IMR-90 (cell line): ENCODE data around the gene CSKMT. TPM values are rescaled to one million over a fixed set of nuclear protein-coding genes. Genes with fewer than 3 reads are reported as not detected.

Experiments
- ATAC-seq: fragments of 200-7000 bp; cut with Tn5 transposase; 2 replicates; pipeline ENCODE4 v1.9.1; 2020; ENCODE audit warnings: low read depth, mild to moderate bottlenecking, moderate library complexity
- BruUV-seq: library from RNA; stranded (reverse); fragments of 400-500 nt; replicated peaks from 2 replicates; lab custom pipeline; 2021; lab: Mats Ljungman, UMichigan
- CTCF ChIA-PET: fragments of 300-600 bp; formaldehyde crosslinking; extraction: SDS; loops from one replicate; lab custom pipeline; 2021; ENCODE audit warnings: antibody characterized with exemption; lab: Yijun Ruan, JAX
- POLR2A ChIA-PET: fragments of 300-600 bp; sonication (Branson Sonifier 250); formaldehyde crosslinking; loops from one replicate; lab custom pipeline; 2022; ENCODE audit warnings: antibody characterized with exemption; ENCODE audit not compliant: unreplicated experiment; lab: Charles Lee
- DNase-seq: peaks from one replicate; pipeline ENCODE4 v3.0.0; 2013
- H2AFZ ChIP-seq: replicated peaks from 2 replicates; pipeline ENCODE3; 2013; ENCODE audit warnings: low read length, mild to moderate bottlenecking; ENCODE audit not compliant: poor library complexity
- H2AK5ac ChIP-seq: 2 replicates; pipeline ENCODE4 v1.6.1; 2013; ENCODE audit warnings: low read depth, low read length, inconsistent platforms
- H2AK9ac ChIP-seq: replicated peaks from 2 replicates; pipeline ENCODE3; 2013; ENCODE audit warnings: mild to moderate bottlenecking, low read depth, low read length, moderate library complexity; ENCODE audit not compliant: poor library complexity
- H2BK120ac ChIP-seq: 2 replicates; pipeline ENCODE4 v1.6.1; 2013; ENCODE audit warnings: low read depth, low read length, inconsistent platforms
- H2BK15ac ChIP-seq: 3 replicates; pipeline ENCODE4 v1.6.1; 2013; ENCODE audit warnings: low read depth, low read length, inconsistent platforms
- H2BK20ac ChIP-seq: 2 replicates; pipeline ENCODE4 v1.6.1; 2013; ENCODE audit warnings: low read depth, mild to moderate bottlenecking, inconsistent platforms, low read length, moderate library complexity
- H2BK5ac ChIP-seq: 2 replicates; pipeline ENCODE4 v1.6.1; 2013; ENCODE audit warnings: mild to moderate bottlenecking, low read depth, low read length, inconsistent platforms; ENCODE audit not compliant: poor library complexity, severe bottlenecking
- H3K14ac ChIP-seq: replicated peaks from 2 replicates; pipeline ENCODE4 v1.6.1; 2013; ENCODE audit warnings: low read depth, low read length, inconsistent platforms
- H3K18ac ChIP-seq: 2 replicates; pipeline ENCODE4 v1.6.1; 2013; ENCODE audit warnings: low read depth, low read length, control low read depth
- H3K23ac ChIP-seq: 2 replicates; pipeline ENCODE4 v1.6.1; 2013; ENCODE audit warnings: low read depth, low read length, inconsistent platforms
- H3K27ac ChIP-seq: 2 replicates; pipeline ENCODE4 v1.5.1; 2013; ENCODE audit warnings: mild to moderate bottlenecking, control low read depth, low read length; ENCODE audit not compliant: insufficient read depth
- H3K27me3 ChIP-seq: 2 replicates; pipeline ENCODE4 v1.6.1; 2013; ENCODE audit warnings: low read length; ENCODE audit not compliant: control insufficient read depth, insufficient read depth
- H3K36me3 ChIP-seq: 2 replicates; pipeline ENCODE4 v1.6.1; 2013; ENCODE audit warnings: low read length, mixed read lengths; ENCODE audit not compliant: control insufficient read depth, insufficient read depth
- H3K4ac ChIP-seq: 2 replicates; pipeline ENCODE4 v1.6.1; 2013; ENCODE audit warnings: low read depth, low read length, inconsistent platforms
- H3K4me1 ChIP-seq: 2 replicates; pipeline ENCODE4 v1.6.1; 2013; ENCODE audit warnings: low read length, mixed read lengths; ENCODE audit not compliant: control insufficient read depth, insufficient read depth
- H3K4me2 ChIP-seq: 2 replicates; pipeline ENCODE4 v1.6.1; 2013; ENCODE audit warnings: low read depth, mild to moderate bottlenecking, control low read depth, low read length, moderate library complexity
- H3K4me3 ChIP-seq: 2 replicates; pipeline ENCODE4 v1.5.1; 2013; ENCODE audit warnings: low read depth, mild to moderate bottlenecking, control low read depth, low read length, moderate library complexity; ENCODE audit not compliant: insufficient read depth
- H3K56ac ChIP-seq: 2 replicates; pipeline ENCODE4 v1.6.1; 2013; ENCODE audit warnings: low read length, inconsistent platforms; ENCODE audit not compliant: insufficient read depth; ENCODE audit errors: extremely low read depth
- H3K79me1 ChIP-seq, 2 experiments: 2 replicates each; pipeline ENCODE4 v1.6.1; 2013; ENCODE audit warnings: low read length in 2 of 2, inconsistent platforms in 1 of 2, low read depth in 1 of 2
- H3K9ac ChIP-seq: 2 replicates; pipeline ENCODE4 v1.6.1; 2013; ENCODE audit warnings: low read depth, low read length, control low read depth
- H3K9me1 ChIP-seq: 2 replicates; pipeline ENCODE4 v1.6.1; 2013; ENCODE audit warnings: low read length, inconsistent platforms; ENCODE audit not compliant: insufficient read depth
- H3K9me3 ChIP-seq: 2 replicates; pipeline ENCODE4 v1.6.1; 2013; ENCODE audit warnings: low read length; ENCODE audit not compliant: control insufficient read depth, insufficient read depth
- H4K20me1 ChIP-seq: 2 replicates; pipeline ENCODE4 v1.6.1; 2013; ENCODE audit warnings: low read length, inconsistent platforms; ENCODE audit not compliant: insufficient read depth
- H4K5ac ChIP-seq: 2 replicates; pipeline ENCODE4 v1.6.1; 2013; ENCODE audit warnings: mild to moderate bottlenecking, low read depth, low read length, control low read depth
- H4K8ac ChIP-seq, 2 experiments: 2 replicates each; pipeline ENCODE4 v1.6.1; 2013; ENCODE audit warnings: low read depth in 2 of 2, low read length in 2 of 2, control low read depth in 1 of 2, inconsistent platforms in 1 of 2
- H4K91ac ChIP-seq: 2 replicates; pipeline ENCODE4 v1.6.1; 2013; ENCODE audit warnings: low read depth, low read length, inconsistent platforms; ENCODE audit not compliant: insufficient read depth
- BHLHE40 ChIP-seq: fragments of 150-350 bp; IDR thresholded peaks from 2 replicates; pipeline ENCODE4 v1.6.1; 2016; ENCODE audit warnings: mild to moderate bottlenecking, low read depth, low read length
- MXI1 ChIP-seq: IDR thresholded peaks from 2 replicates; pipeline ENCODE4 v1.6.1; 2012; ENCODE audit warnings: low read depth, mild to moderate bottlenecking, low read length, moderate library complexity, borderline replicate concordance
- RAD21 ChIP-seq: IDR thresholded peaks from 2 replicates; pipeline ENCODE4 v1.6.1; 2012; ENCODE audit warnings: low read length, improper control_type of control experiment
- RCOR1 ChIP-seq: IDR thresholded peaks from 2 replicates; pipeline ENCODE4 v1.6.1; 2012; ENCODE audit warnings: mild to moderate bottlenecking, low read length, improper control_type of control experiment; ENCODE audit not compliant: insufficient replicate concordance
- WGBS, 2 experiments: methylation state at CpG; one replicate each; pipeline versions ENCODE4 v1.1.5 to v1.1.7; 2013; ENCODE audit warnings: missing lambda C conversion rate in 2 of 2; ENCODE audit not compliant: insufficient read length in 1 of 2; ENCODE audit errors: extremely low coverage in 2 of 2; 5-methylcytosine and 5-hydroxymethylcytosine counted together
- dilution Hi-C: fragments of 300-500 bp; cut with HindIII; formaldehyde crosslinking; loops from one replicate; pipeline ENCODE4 v1.14.3; 2018; ENCODE audit warnings: low sequenced_read_pairs; ENCODE audit not compliant: unreplicated experiment
- in situ Hi-C: fragments of 300-500 bp; cut with MboI; formaldehyde crosslinking; loops from 3 replicates; pipeline ENCODE4 v1.14.3; 2019; ENCODE audit warnings: low sequenced_read_pairs, inconsistent platforms, mixed read lengths
- intact Hi-C: fragments of 100-400 bp; cut with micrococcal nuclease; formaldehyde crosslinking; loops from 2 replicates; pipeline ENCODE4 v1.10.0; 2022
- polyA plus RNA-seq, 3 experiments: library from polyadenylated mRNA; depleted of rRNA; stranded (reverse); fragments of >200 nt; gene quantifications; 2 replicates each; pipeline ENCODE4 v1.2.3, GENCODE V29; 2012; ENCODE audit warnings: low replicate concordance in 1 of 3
- total RNA-seq: library from RNA; depleted of rRNA; stranded (reverse); fragments of >200 nt; gene quantifications from 2 replicates; pipeline ENCODE4 v1.2.3, GENCODE V29; 2012
- TF ChIP-seq, protein P1 (sequence below): fragments of 150-350 bp; IDR thresholded peaks from 2 replicates; pipeline ENCODE4 v1.6.1; 2016; ENCODE audit warnings: low read depth, mild to moderate bottlenecking, low read length, moderate library complexity, borderline replicate concordance

The CSKMT gene
- total and polyA plus RNA-seq, 2 of the 4 experiments (the other 2 are of a cell fraction): 5.3 to 7.9 TPM

DNA sequence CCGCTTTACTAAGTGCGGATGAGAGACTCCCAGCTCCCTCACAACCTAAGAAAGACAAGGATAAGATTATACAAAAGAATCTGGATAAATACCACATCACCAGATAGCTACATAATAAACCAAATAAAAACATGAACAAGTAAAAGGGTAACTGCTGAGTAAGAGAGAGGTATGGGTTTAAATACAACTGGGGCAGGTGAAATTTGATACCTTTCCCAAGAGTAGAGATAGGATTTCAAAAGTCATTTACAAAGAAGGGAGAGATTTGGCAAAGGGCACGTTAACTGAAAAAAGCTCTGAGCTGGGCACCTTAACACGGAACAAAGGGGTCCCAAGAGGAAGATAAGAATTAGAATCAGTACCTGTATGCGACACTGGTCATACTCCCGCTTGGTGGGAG, 12.0 kb downstream of the CSKMT start:
- H4K91ac ChIP-seq: no peak overlapping the region
- no peak overlapping the region for H2AK5ac ChIP-seq
- peaks cover 4% of the 10 kb centered on the region; the same call in 1 of the 2 replicates for H3K9me1 ChIP-seq
- no peak overlapping the region for H3K18ac ChIP-seq
- no peak overlapping the region for H3K27ac ChIP-seq
- H2BK15ac ChIP-seq: no peak overlapping the region
- H3K36me3 ChIP-seq: peaks cover 19% of the 10 kb centered on the region
- intact Hi-C loops: no loop called here
- no peaks in the 10 kb centered on the region for H4K20me1 ChIP-seq
- no peak overlapping the region for H3K4me2 ChIP-seq
- WGBS, 2 experiments: no CpG with 5 or more reads among the region's 6 CpGs
- no peak for DNase-seq
- H3K4ac ChIP-seq: no peak overlapping the region
- peaks cover 14 to 41% of the 10 kb centered on the region in 2 experiments; a peak in 3 of 4 replicates for H3K79me1 ChIP-seq
- dilution Hi-C loops: no loop called here
- ATAC-seq: no peak
- TF ChIP-seq RAD21: no peak
- TF ChIP-seq MXI1: no peak
- TF ChIP-seq, protein P1, sequence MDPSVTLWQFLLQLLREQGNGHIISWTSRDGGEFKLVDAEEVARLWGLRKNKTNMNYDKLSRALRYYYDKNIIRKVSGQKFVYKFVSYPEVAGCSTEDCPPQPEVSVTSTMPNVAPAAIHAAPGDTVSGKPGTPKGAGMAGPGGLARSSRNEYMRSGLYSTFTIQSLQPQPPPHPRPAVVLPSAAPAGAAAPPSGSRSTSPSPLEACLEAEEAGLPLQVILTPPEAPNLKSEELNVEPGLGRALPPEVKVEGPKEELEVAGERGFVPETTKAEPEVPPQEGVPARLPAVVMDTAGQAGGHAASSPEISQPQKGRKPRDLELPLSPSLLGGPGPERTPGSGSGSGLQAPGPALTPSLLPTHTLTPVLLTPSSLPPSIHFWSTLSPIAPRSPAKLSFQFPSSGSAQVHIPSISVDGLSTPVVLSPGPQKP: no peak
- no peak for TF ChIP-seq RCOR1
- TF ChIP-seq BHLHE40: no peak
- H3K4me1 ChIP-seq: peaks cover 10% of the 10 kb centered on the region
- H3K9me3 ChIP-seq: no peaks in the 10 kb centered on the region
- BruUV-seq: no TSS peak
- H2AFZ ChIP-seq: no peak overlapping the region
- no peak overlapping the region for H2BK20ac ChIP-seq
- no peak overlapping the region for H3K23ac ChIP-seq
- H3K9ac ChIP-seq: no peak overlapping the region
- H4K5ac ChIP-seq: no peak overlapping the region
- no peak overlapping the region for H2BK120ac ChIP-seq
- ChIA-PET CTCF (no interaction called here), POLR2A (no interaction called here)
- H3K56ac ChIP-seq: no peak overlapping the region
- no peak overlapping the region for H4K8ac ChIP-seq
- no peaks in the 10 kb centered on the region for H3K27me3 ChIP-seq
- H3K4me3 ChIP-seq: no peak overlapping the region
- H3K14ac ChIP-seq: no peak overlapping the region
- H2BK5ac ChIP-seq: no peak overlapping the region
- in situ Hi-C loops: no loop called here
- H2AK9ac ChIP-seq: no peak overlapping the region
